ENCODE results near the gene CFAP251. TPM values are rescaled to one million over a fixed set of nuclear protein-coding genes. Genes with fewer than 3 reads are reported as not detected.
A peak's percentile ranks its signal among the peaks of the same experiment; 100 is the strongest.

Gene CFAP251
- total RNA-seq, 1 experiment from 2014 or later = 17.9 TPM

GRCh38 chr12:121955258-121956237, 37.2 kb downstream of the CFAP251 start:
- peak overlapping the region; percentile 42 for H3K4me2 ChIP-seq (ENCODE audit: low read depth, low read length, poor library complexity, severe bottlenecking)
- no peaks in the 10 kb centered on the region for H3K9me2 ChIP-seq (replicated peaks; ENCODE audit: insufficient read depth, low read length)
- 0 out of 2 replicates have a peak overlapping the region, but pooled peaks have one; percentile 3 for H3K4me3 ChIP-seq (ENCODE audit: low read length)
- H4K20me1 ChIP-seq (ENCODE audit: insufficient read depth, low read depth, low read length) = no peaks in the 10 kb centered on the region
- no peaks in the 10 kb centered on the region for H3K27me3 ChIP-seq (ENCODE audit: low read length)
- DNase-seq = peak; percentile 86
- H3K36me3 ChIP-seq (ENCODE audit: insufficient read depth, low read length) = peaks cover 23% of the 10 kb centered on the region
- peak overlapping the region; percentile 50 for H3K9ac ChIP-seq (ENCODE audit: low read length)
- no peaks in the 10 kb centered on the region; the same call in 1 of the 2 replicates for H3K79me2 ChIP-seq (ENCODE audit: low read length)
- H3K9me3 ChIP-seq (ENCODE audit: low read length) = 0 out of 2 replicates have a peak, but pooled peaks cover 3% of the 10 kb centered on the region
- H2AFZ ChIP-seq (ENCODE audit: low read length) = no peak overlapping the region
- H3K27ac ChIP-seq (ENCODE audit: low read length) = peak overlapping the region; percentile 97
- peaks cover 69% of the 10 kb centered on the region for H3K4me1 ChIP-seq (ENCODE audit: low read length)

DNA sequence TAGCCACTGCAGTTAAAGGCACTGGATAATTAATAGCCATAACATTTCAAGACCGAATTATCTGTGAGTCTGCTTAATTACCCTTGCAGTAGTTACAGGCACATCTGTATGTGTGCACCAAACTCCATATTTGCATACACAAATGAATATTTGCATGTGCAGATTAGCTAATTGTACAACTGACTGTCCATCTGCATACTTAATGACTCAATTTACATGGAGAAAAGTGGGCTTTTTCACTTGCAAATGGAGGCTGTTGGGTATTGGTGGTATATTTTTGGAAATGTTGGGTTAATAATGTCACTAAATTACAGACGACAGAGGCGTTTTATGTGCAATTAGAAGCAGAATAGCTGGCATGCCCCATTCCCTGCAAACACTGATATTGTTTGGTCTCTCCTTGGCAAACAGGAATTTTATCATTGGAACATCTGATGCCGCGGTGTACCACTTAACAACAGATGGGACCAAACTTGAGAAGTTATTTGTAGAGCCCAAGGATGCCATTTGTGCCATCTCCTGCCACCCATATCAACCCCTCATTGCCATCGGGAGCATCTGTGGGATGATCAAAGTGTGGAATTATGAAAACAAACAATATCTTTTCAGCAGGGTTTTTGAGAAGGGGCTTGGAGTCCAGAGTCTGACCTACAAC, 39.6 kb downstream of the CFAP251 start:
- Histone ChIP-seq H3K36me3 (ENCODE audit: insufficient read depth, low read length) (peaks cover 23% of the 10 kb centered on the region), H3K4me1 (ENCODE audit: low read length) (peaks cover 58% of the 10 kb centered on the region), H3K27ac (ENCODE audit: low read length) (peak overlapping the region; percentile 97), H3K4me2 (ENCODE audit: low read depth, low read length, poor library complexity, severe bottlenecking) (peak overlapping the region; percentile 66), H3K27me3 (ENCODE audit: low read length) (no peaks in the 10 kb centered on the region), H3K79me2 (ENCODE audit: low read length) (no peaks in the 10 kb centered on the region; the same call in 1 of the 2 replicates), H3K9me2 (replicated peaks; ENCODE audit: insufficient read depth, low read length) (no peaks in the 10 kb centered on the region), H3K9me3 (ENCODE audit: low read length) (0 out of 2 replicates have a peak, but pooled peaks cover 3% of the 10 kb centered on the region), H4K20me1 (ENCODE audit: insufficient read depth, low read depth, low read length) (no peaks in the 10 kb centered on the region), H3K9ac (ENCODE audit: low read length) (peak overlapping the region; percentile 61), H2AFZ (ENCODE audit: low read length) (no peak overlapping the region), H3K4me3 (ENCODE audit: low read length) (peak overlapping the region; percentile 36)
- peak; percentile 92 for DNase-seq

DNA sequence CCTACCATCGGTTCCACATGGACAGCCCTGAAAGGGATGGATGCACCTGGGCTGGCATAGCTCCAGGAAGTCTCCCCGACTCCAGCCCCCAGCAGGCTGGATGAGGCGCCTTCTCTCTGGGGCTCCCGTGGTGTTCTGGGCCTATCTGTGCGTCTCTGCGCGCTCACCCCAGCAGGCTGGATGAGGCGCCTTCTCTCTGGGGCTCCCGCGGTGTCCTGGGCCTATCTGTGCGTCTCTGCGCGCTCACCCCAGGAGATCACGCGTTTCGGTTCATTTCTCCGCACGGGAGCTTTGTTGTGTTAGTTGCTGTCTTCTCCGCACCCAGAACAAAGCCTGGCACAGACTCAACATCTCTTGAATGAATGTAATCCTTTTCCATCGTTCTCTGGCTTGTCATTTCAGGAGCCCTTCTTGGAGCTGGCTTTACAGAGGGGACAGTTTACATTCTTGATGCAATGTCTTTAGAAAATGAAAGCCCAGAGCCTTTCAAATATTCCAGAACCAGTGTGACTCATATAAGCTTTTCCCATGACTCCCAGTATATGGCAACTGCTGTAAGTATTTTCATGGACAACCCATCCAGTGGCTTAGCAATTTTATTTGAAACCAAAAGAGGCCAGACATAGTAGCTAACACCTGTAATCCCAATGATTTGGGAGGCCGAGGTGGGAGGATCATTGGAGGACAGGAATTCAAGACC, 40.3 kb downstream of the CFAP251 start:
- Histone ChIP-seq H3K4me1 (ENCODE audit: low read length) (peaks cover 57% of the 10 kb centered on the region), H2AFZ (ENCODE audit: low read length) (no peak overlapping the region), H3K79me2 (ENCODE audit: low read length) (no peaks in the 10 kb centered on the region; the same call in 1 of the 2 replicates), H3K9me2 (replicated peaks; ENCODE audit: insufficient read depth, low read length) (no peaks in the 10 kb centered on the region), H3K27me3 (ENCODE audit: low read length) (no peaks in the 10 kb centered on the region), H3K4me3 (ENCODE audit: low read length) (peak overlapping the region; percentile 36), H4K20me1 (ENCODE audit: insufficient read depth, low read depth, low read length) (no peaks in the 10 kb centered on the region), H3K9ac (ENCODE audit: low read length) (peak overlapping the region; percentile 61), H3K27ac (ENCODE audit: low read length) (peak overlapping the region; percentile 97), H3K4me2 (ENCODE audit: low read depth, low read length, poor library complexity, severe bottlenecking) (peak overlapping the region; percentile 66), H3K9me3 (ENCODE audit: low read length) (0 out of 2 replicates have a peak, but pooled peaks cover 1% of the 10 kb centered on the region), H3K36me3 (ENCODE audit: insufficient read depth, low read length) (peaks cover 18% of the 10 kb centered on the region; the same call in 1 of the 2 replicates)
- DNase-seq = no peak

- H3K27ac ChIP-seq (ENCODE audit: low read length) = peak overlapping the region; percentile 97; the same call in 1 of the 2 replicates
- peaks cover 65% of the 10 kb centered on the region for H3K4me1 ChIP-seq (ENCODE audit: low read length)
- H3K79me2 ChIP-seq (ENCODE audit: low read length) = no peaks in the 10 kb centered on the region; the same call in 1 of the 2 replicates
- no peak overlapping the region for H3K4me3 ChIP-seq (ENCODE audit: low read length)
- no peaks in the 10 kb centered on the region for H3K9me2 ChIP-seq (replicated peaks; ENCODE audit: insufficient read depth, low read length)
- H3K9ac ChIP-seq (ENCODE audit: low read length) = no peak overlapping the region
- no peaks in the 10 kb centered on the region for H4K20me1 ChIP-seq (ENCODE audit: insufficient read depth, low read depth, low read length)
- H3K4me2 ChIP-seq (ENCODE audit: low read depth, low read length, poor library complexity, severe bottlenecking) = no peak overlapping the region
- no peak for DNase-seq
- no peaks in the 10 kb centered on the region for H3K9me3 ChIP-seq (ENCODE audit: low read length)
- no peak overlapping the region for H2AFZ ChIP-seq (ENCODE audit: low read length)
- no peaks in the 10 kb centered on the region for H3K27me3 ChIP-seq (ENCODE audit: low read length)
- H3K36me3 ChIP-seq (ENCODE audit: insufficient read depth, low read length) = peaks cover 19% of the 10 kb centered on the region; the same call in 1 of the 2 replicates
These were observed 42.1 kb downstream of the CFAP251 start for GRCh38 chr12:121960541-121960940.

DNA sequence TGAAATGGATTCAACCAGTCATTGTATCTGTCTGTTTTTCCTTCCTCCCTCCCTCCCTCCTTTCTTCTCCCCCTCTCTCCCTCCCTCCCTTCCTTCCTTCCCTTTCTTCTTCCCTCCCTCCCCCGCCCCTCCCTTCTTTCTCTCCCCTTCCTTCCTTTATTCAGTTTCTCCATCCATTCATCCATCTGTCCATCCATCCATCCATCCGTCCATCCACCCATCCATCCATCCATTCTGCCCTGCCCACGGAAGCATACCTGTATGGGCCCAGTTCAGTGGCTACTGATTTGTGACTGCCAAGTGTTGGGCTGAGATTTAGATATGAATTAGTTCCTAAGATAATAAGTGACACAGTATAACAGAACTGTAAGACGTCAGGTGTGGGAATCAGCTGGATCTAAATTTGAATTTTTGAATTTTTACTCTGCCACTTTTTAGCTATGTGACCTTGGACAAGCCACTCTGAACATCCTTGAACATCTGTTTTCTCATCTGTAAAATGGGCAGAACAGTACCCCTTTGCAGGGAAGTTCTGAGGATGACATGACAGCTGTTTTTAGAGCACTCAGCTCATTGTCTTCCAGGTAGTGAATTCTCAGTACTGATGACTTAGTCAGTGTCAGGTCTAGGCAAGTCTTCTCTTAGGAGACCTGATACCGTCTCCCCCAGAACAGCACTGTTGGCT, 42.9 kb downstream of the CFAP251 start:
- Histone ChIP-seq H3K36me3 (ENCODE audit: insufficient read depth, low read length) (peaks cover 19% of the 10 kb centered on the region; the same call in 1 of the 2 replicates), H3K4me2 (ENCODE audit: low read depth, low read length, poor library complexity, severe bottlenecking) (no peak overlapping the region), H3K9me3 (ENCODE audit: low read length) (no peaks in the 10 kb centered on the region), H3K4me3 (ENCODE audit: low read length) (no peak overlapping the region), H3K27ac (ENCODE audit: low read length) (peak overlapping the region; percentile 51), H3K4me1 (ENCODE audit: low read length) (peaks cover 60% of the 10 kb centered on the region), H2AFZ (ENCODE audit: low read length) (no peak overlapping the region), H3K79me2 (ENCODE audit: low read length) (no peaks in the 10 kb centered on the region; the same call in 1 of the 2 replicates), H3K9me2 (replicated peaks; ENCODE audit: insufficient read depth, low read length) (no peaks in the 10 kb centered on the region), H3K27me3 (ENCODE audit: low read length) (no peaks in the 10 kb centered on the region), H3K9ac (ENCODE audit: low read length) (no peak overlapping the region), H4K20me1 (ENCODE audit: insufficient read depth, low read depth, low read length) (no peaks in the 10 kb centered on the region)
- DNase-seq = no peak

DNA sequence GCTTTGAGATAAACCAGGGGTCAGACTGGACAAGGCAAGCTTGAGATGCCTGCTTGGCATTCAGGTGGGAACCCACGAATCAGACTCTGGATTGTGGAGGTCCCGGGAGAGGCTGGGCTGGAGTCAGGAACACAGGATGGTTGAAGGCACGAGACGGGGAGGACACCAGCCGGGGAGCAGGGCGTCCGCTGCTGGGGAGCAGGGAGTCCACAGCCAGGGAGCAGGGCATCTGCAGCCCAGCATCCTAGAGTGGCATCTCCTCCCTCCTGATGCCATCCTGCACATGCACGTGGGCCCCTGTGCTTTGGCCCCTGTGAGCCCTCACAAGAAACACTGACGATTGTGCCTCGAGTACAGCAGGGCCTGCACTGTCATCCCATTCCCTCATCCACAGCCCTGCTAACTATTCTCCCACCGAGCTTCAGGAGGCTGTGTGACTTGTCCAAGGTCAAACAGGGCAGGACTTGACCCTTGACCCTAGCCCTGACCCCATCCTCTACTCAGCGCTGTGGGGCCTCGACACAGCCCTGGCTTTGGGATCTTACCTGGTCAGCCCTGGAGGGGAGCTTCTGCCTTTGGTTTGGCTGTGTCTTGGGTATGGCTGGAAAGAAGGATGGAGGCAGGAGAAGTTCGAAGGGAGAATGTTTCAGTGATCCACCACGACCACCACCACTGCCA, 45.1 kb downstream of the CFAP251 start:
- Histone ChIP-seq H3K27me3 (ENCODE audit: low read length) (no peaks in the 10 kb centered on the region), H3K4me1 (ENCODE audit: low read length) (peaks cover 39% of the 10 kb centered on the region), H3K9ac (ENCODE audit: low read length) (no peak overlapping the region), H3K27ac (ENCODE audit: low read length) (peak overlapping the region; percentile 80), H3K36me3 (ENCODE audit: insufficient read depth, low read length) (peaks cover 14% of the 10 kb centered on the region; the same call in 1 of the 2 replicates), H3K4me2 (ENCODE audit: low read depth, low read length, poor library complexity, severe bottlenecking) (no peak overlapping the region), H3K79me2 (ENCODE audit: low read length) (no peaks in the 10 kb centered on the region; the same call in 1 of the 2 replicates), H4K20me1 (ENCODE audit: insufficient read depth, low read depth, low read length) (no peaks in the 10 kb centered on the region), H3K4me3 (ENCODE audit: low read length) (no peak overlapping the region), H2AFZ (ENCODE audit: low read length) (no peak overlapping the region), H3K9me2 (replicated peaks; ENCODE audit: insufficient read depth, low read length) (no peaks in the 10 kb centered on the region), H3K9me3 (ENCODE audit: low read length) (no peaks in the 10 kb centered on the region)
- DNase-seq = no peak
